Gastrocnemius medialis (tissue), 4 donors: ENCODE measurements around the gene CCL18.

ENCODE experiments used
- POLR2A ChIP-seq, 2 donors: fragments of 450-650 bp; IDR thresholded peaks; one replicate each; pipeline ENCODE4 v1.6.1; 2017; ENCODE audit warnings: antibody characterized with exemption in 2 of 2, mild to moderate bottlenecking in 2 of 2, moderate library complexity in 2 of 2
- TF ChIP-seq, protein P1 (sequence below), 5 experiments: fragments of 450-650 bp in 3 of 5; fragments of 200-600 bp in 2 of 5; sonication (generic) in 2 of 5; IDR thresholded peaks in 4 of 5; conservative IDR thresholded peaks in 1 of 5; 1 replicate in 4 of 5; 2 replicates in 1 of 5; pipeline ENCODE4 v1.5.1; 2016 to 2019; ENCODE audit warnings: antibody characterized with exemption in 5 of 5, mild to moderate bottlenecking in 3 of 5, moderate library complexity in 3 of 5

DNA sequence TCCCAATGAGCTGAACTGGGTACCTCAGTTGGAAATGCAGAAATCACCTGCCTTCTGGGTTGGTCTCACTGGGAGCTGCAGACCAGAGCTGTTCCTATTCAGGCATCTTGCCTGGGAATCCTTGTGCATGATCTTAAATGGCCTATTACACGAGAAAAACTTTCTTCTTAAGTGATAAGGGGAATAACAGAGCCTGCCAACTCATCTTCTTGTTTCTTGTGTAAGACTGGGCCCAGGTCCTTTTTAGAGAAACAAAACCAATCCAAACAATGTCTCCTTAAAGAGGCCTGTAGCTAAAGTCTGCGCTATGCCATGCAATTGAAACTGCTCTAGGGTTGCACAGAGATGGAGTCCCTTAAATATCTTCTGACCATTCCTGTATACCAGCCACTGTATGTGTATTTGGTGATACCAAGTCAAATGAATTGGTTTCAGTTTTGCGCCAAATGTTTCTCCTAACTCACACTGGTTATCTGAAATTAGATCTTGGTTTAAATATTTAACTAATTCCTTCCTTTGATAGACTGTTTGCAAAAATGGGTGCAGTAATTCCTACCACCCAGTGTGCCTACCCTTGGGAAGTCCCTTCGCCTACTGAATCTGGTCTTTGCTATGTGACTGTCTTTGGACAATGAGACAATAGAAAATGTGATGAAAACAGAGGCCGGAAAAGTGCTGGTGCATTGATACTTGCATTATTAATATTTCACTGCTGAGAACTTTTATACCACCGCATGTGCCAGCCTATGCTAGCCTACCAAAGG lies 39.8 kb upstream of the CCL18 start:
- TF ChIP-seq, protein P1, sequence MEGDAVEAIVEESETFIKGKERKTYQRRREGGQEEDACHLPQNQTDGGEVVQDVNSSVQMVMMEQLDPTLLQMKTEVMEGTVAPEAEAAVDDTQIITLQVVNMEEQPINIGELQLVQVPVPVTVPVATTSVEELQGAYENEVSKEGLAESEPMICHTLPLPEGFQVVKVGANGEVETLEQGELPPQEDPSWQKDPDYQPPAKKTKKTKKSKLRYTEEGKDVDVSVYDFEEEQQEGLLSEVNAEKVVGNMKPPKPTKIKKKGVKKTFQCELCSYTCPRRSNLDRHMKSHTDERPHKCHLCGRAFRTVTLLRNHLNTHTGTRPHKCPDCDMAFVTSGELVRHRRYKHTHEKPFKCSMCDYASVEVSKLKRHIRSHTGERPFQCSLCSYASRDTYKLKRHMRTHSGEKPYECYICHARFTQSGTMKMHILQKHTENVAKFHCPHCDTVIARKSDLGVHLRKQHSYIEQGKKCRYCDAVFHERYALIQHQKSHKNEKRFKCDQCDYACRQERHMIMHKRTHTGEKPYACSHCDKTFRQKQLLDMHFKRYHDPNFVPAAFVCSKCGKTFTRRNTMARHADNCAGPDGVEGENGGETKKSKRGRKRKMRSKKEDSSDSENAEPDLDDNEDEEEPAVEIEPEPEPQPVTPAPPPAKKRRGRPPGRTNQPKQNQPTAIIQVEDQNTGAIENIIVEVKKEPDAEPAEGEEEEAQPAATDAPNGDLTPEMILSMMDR (IDR thresholded peaks at IDR 0.05 in 4 of 5, conservative IDR thresholded peaks at IDR 0.05 in 1 of 5) = no peak
- no peak for TF ChIP-seq POLR2A (IDR thresholded peaks at IDR 0.05)
